Panc1 (cell line): ENCODE results near the gene STAB2. TPM values are rescaled to one million over a fixed set of nuclear protein-coding genes. Genes with fewer than 3 reads are reported as not detected.

ENCODE experiments used
- ATAC-seq: fragments of 200-7000 bp; cut with Tn5 transposase; 2 replicates; pipeline ENCODE4 v1.9.1; 2020; ENCODE audit warnings: mild to moderate bottlenecking, moderate library complexity
- BruUV-seq: library from RNA; stranded (reverse); fragments of 400-500 nt; replicated peaks from 2 replicates; lab custom pipeline; 2021; lab: Mats Ljungman, UMichigan
- CTCF ChIA-PET: fragments of 300-600 bp; sonication (Branson Sonifier 250); formaldehyde crosslinking; loops from one replicate; lab custom pipeline; 2022; ENCODE audit warnings: antibody characterized with exemption; lab: Charles Lee
- POLR2A ChIA-PET: fragments of 300-600 bp; sonication (Branson Sonifier 250); formaldehyde crosslinking; loops from one replicate; lab custom pipeline; 2022; ENCODE audit warnings: antibody characterized with exemption; lab: Charles Lee
- DNase-seq: peaks from one replicate; pipeline ENCODE4 v3.0.0-alpha.2; 2010; ENCODE audit warnings: low read depth, low spot score
- H3K27ac ChIP-seq: 2 replicates; pipeline ENCODE4 v1.5.1; 2011; ENCODE audit warnings: mild to moderate bottlenecking, low read length, inconsistent platforms
- H3K27me3 ChIP-seq: fragments of 200-500 bp; sonication (Bioruptor generic); 2 replicates; pipeline ENCODE4 v1.6.0; 2014; ENCODE audit warnings: low read length, inconsistent platforms; ENCODE audit not compliant: control insufficient read depth, insufficient read depth
- H3K36me3 ChIP-seq: fragments of 200-500 bp; sonication (Bioruptor generic); 2 replicates; pipeline ENCODE4 v1.5.1; 2014; ENCODE audit warnings: inconsistent platforms, mild to moderate bottlenecking, low read length, moderate library complexity; ENCODE audit not compliant: control insufficient read depth, insufficient read depth
- H3K4me1 ChIP-seq: 2 replicates; pipeline ENCODE4 v1.5.1; 2011; ENCODE audit warnings: inconsistent platforms, mild to moderate bottlenecking, low read length, moderate library complexity; ENCODE audit not compliant: control insufficient read depth, insufficient read depth
- H3K4me3 ChIP-seq, 2 experiments: 2 replicates each; pipeline ENCODE4 v1.5.1; 2011 to 2012; ENCODE audit warnings: low read depth in 2 of 2, low read length in 2 of 2, mild to moderate bottlenecking in 2 of 2, inconsistent platforms in 1 of 2, moderate library complexity in 1 of 2
- H3K9me3 ChIP-seq: fragments of 200-500 bp; sonication (Bioruptor generic); 2 replicates; pipeline ENCODE4 v1.5.1; 2014; ENCODE audit warnings: low read depth, mild to moderate bottlenecking, inconsistent platforms, low read length, moderate library complexity; ENCODE audit not compliant: control insufficient read depth, insufficient read depth
- CTCF ChIP-seq: fragments of 450-650 bp; IDR thresholded peaks from 2 replicates; pipeline ENCODE4 v1.5.1; 2017; ENCODE audit warnings: mild to moderate bottlenecking
- POLR2AphosphoS5 ChIP-seq: IDR thresholded peaks from 2 replicates; pipeline ENCODE4 v1.6.1; 2012; ENCODE audit warnings: mild to moderate bottlenecking, low read depth, low read length, moderate library complexity
- REST ChIP-seq, 2 experiments: IDR thresholded peaks; 2 replicates each; pipeline ENCODE4 v1.6.1; 2011 to 2012; ENCODE audit warnings: low read depth in 2 of 2, control low read depth in 1 of 2, low read length in 1 of 2, mild to moderate bottlenecking in 1 of 2, moderate library complexity in 1 of 2; ENCODE audit not compliant: insufficient read depth in 1 of 2
- SIN3A ChIP-seq: IDR thresholded peaks from 2 replicates; pipeline ENCODE4 v1.6.1; 2012; ENCODE audit warnings: low read depth, mild to moderate bottlenecking, low read length, moderate library complexity, borderline replicate concordance; ENCODE audit not compliant: insufficient read depth
- TCF7L2 ChIP-seq: IDR thresholded peaks from 2 replicates; pipeline ENCODE4 v1.6.1; 2011; ENCODE audit warnings: mild to moderate bottlenecking, low read depth, low read length, inconsistent platforms
- in situ Hi-C: cut with HindIII; loops from 2 replicates; pipeline ENCODE4 v1.10.0; 2016; ENCODE audit warnings: low sequenced_read_pairs, low pct_unique_long_range_greater_than_20kb
- intact Hi-C: fragments of 100-400 bp; cut with micrococcal nuclease; formaldehyde crosslinking; loops from one replicate; pipeline ENCODE4 v1.10.0; 2022; ENCODE audit not compliant: unreplicated experiment
- total RNA-seq: library from RNA; stranded (reverse); gene quantifications from one replicate; pipeline ENCODE4 v1.2.1, GENCODE V29; 2021; ENCODE audit not compliant: unreplicated experiment

The STAB2 gene
- total RNA-seq, 1 experiment from 2014 or later, result not detected

GRCh38 chr12:103620395-103620794 is 33.3 kb downstream of the STAB2 start:
- intact Hi-C loops, result no loop called here
- CTCF ChIA-PET, result no interaction called here
- BruUV-seq, result no TSS peak

GRCh38 chr12:103623716-103624115 is 36.6 kb downstream of the STAB2 start:
- Histone ChIP-seq H3K9me3 (no peaks in the 10 kb centered on the region), H3K4me1 (no peaks in the 10 kb centered on the region), H3K36me3 (no peaks in the 10 kb centered on the region), H3K4me3 (no peak overlapping the region), H3K27ac (no peak overlapping the region), H3K27me3 (no peaks in the 10 kb centered on the region)
- DNase-seq (no peak), ATAC-seq (no peak)
- TF ChIP-seq CTCF, result no peak
- no peak for TF ChIP-seq POLR2AphosphoS5
- TF ChIP-seq SIN3A, result no peak
- no peak for TF ChIP-seq TCF7L2
- TF ChIP-seq REST (IDR thresholded peaks at IDR 0.05; ENCODE audit: insufficient read depth in 1 of 2, low read depth in 2 of 2, low read length in 1 of 2), result no peak
- in situ Hi-C loops (no loop called here), intact Hi-C loops (no loop called here)
- BruUV-seq, result no TSS peak
- CTCF ChIA-PET, result no interaction called here
- POLR2A ChIA-PET, result no interaction called here

More at GRCh38 chr12:103620395-103620794, 33.3 kb downstream of the STAB2 start:
- Histone ChIP-seq H3K36me3 (no peaks in the 10 kb centered on the region), H3K27me3 (no peaks in the 10 kb centered on the region), H3K9me3 (no peaks in the 10 kb centered on the region), H3K4me1 (no peaks in the 10 kb centered on the region), H3K27ac (no peak overlapping the region), H3K4me3 (no peak overlapping the region)
- no peak for TF ChIP-seq CTCF
- in situ Hi-C loops, result no loop called here
- no peak for ATAC-seq
- no peak for DNase-seq
- POLR2A ChIA-PET, result no interaction called here
